PFSK-1 (cell line): Measurements from ENCODE around the gene METTL2B.

Experiments used
- POLR2AphosphoS5 ChIP-seq: IDR thresholded peaks from 2 replicates; pipeline ENCODE4 v1.6.1; 2012; ENCODE audit warnings: low read depth, mild to moderate bottlenecking, control low read depth, low read length, moderate library complexity
- SIN3A ChIP-seq: IDR thresholded peaks from 2 replicates; pipeline ENCODE4 v1.6.1; 2012; ENCODE audit warnings: mild to moderate bottlenecking, low read length, moderate library complexity, borderline replicate concordance; ENCODE audit not compliant: insufficient read depth
- TAF1 ChIP-seq: IDR thresholded peaks from 2 replicates; pipeline ENCODE4 v1.6.1; 2012; ENCODE audit warnings: low read length, control low read depth, borderline replicate concordance; ENCODE audit not compliant: insufficient read depth
- TF ChIP-seq, protein P1 (sequence below), 2 experiments: IDR thresholded peaks; 2 replicates each; pipeline versions ENCODE4 v1.6.1 to v1.8.0; 2011 to 2012; ENCODE audit warnings: low read depth in 2 of 2, low read length in 2 of 2, control low read depth in 1 of 2, inconsistent platforms in 1 of 2, mild to moderate bottlenecking in 1 of 2, moderate library complexity in 1 of 2; ENCODE audit not compliant: insufficient read depth in 1 of 2

DNA sequence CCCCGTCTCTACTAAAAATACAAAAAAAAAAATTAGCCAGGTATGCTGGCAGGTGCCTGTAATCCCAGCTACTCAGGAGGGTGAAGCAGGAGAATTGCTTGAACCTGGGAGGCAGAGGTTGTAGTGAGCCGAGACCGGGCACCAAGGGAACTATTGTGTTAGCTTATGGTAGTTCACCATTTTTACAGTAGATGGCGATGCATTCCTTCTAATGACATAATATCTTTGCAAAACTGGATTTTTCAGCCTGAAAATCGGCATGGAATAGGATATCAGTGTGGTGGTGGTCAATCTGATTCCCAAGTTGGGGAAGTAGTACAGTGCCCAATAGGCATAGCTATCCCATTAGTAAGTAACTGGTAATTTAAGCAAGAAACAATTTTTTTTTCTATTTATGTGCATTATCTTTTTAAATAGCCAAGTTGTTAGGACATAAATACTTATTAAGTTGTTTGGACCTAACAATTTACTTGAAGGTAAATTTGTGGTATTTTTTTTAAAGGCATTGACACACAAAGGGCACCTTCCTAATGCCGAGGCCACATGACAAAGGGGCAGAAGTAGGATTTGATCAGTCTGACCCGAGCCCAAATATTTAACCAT, 49.2 kb upstream of the METTL2B start:
- TF ChIP-seq POLR2AphosphoS5, result no peak
- no peak for TF ChIP-seq SIN3A
- TF ChIP-seq TAF1, result no peak
- TF ChIP-seq, protein P1, sequence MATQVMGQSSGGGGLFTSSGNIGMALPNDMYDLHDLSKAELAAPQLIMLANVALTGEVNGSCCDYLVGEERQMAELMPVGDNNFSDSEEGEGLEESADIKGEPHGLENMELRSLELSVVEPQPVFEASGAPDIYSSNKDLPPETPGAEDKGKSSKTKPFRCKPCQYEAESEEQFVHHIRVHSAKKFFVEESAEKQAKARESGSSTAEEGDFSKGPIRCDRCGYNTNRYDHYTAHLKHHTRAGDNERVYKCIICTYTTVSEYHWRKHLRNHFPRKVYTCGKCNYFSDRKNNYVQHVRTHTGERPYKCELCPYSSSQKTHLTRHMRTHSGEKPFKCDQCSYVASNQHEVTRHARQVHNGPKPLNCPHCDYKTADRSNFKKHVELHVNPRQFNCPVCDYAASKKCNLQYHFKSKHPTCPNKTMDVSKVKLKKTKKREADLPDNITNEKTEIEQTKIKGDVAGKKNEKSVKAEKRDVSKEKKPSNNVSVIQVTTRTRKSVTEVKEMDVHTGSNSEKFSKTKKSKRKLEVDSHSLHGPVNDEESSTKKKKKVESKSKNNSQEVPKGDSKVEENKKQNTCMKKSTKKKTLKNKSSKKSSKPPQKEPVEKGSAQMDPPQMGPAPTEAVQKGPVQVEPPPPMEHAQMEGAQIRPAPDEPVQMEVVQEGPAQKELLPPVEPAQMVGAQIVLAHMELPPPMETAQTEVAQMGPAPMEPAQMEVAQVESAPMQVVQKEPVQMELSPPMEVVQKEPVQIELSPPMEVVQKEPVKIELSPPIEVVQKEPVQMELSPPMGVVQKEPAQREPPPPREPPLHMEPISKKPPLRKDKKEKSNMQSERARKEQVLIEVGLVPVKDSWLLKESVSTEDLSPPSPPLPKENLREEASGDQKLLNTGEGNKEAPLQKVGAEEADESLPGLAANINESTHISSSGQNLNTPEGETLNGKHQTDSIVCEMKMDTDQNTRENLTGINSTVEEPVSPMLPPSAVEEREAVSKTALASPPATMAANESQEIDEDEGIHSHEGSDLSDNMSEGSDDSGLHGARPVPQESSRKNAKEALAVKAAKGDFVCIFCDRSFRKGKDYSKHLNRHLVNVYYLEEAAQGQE (IDR thresholded peaks at IDR 0.05; ENCODE audit: insufficient read depth in 1 of 2, low read depth in 2 of 2, low read length in 2 of 2), result no peak
